IgD-negative memory B cell (primary cell): ENCODE measurements around the gene NLN. TPM values are rescaled to one million over a fixed set of nuclear protein-coding genes. Genes with fewer than 3 reads are reported as not detected.
"Not testable (repeated sequence)": the region's sequence is repeated elsewhere in the genome, so short reads cannot be mapped to it uniquely, and the experiment has no call there.

Source experiments
- H3K27ac Mint-ChIP-seq, 3 donors: one replicate each; pipeline ENCODE4 v1.8.0; 2020 to 2022; ENCODE audit warnings: mild to moderate bottlenecking in 3 of 3, mixed read lengths in 3 of 3, moderate library complexity in 1 of 3
- H3K27me3 Mint-ChIP-seq: one replicate; pipeline ENCODE4 v1.8.0; 2021; ENCODE audit warnings: mixed read lengths
- H3K36me3 Mint-ChIP-seq: one replicate; pipeline ENCODE4 v1.8.0; 2020; ENCODE audit warnings: mild to moderate bottlenecking, mixed read lengths
- H3K4me1 Mint-ChIP-seq, 3 donors: one replicate each; pipeline ENCODE4 v1.8.0; 2020 to 2022; ENCODE audit warnings: mixed read lengths in 3 of 3, mild to moderate bottlenecking in 1 of 3
- H3K4me3 Mint-ChIP-seq, 4 donors: one replicate each; pipeline ENCODE4 v1.8.0; 2020 to 2022; ENCODE audit warnings: mild to moderate bottlenecking in 4 of 4, mixed read lengths in 4 of 4, moderate library complexity in 3 of 4
- H3K9me3 Mint-ChIP-seq, 3 donors: one replicate each; pipeline ENCODE4 v1.8.0; 2020 to 2021; ENCODE audit warnings: mixed read lengths in 3 of 3, mild to moderate bottlenecking in 1 of 3
- polyA plus RNA-seq: library from polyadenylated mRNA; unstranded; fragments of 300-500 nt; fragmentation: Illumina TruSeq; gene quantifications from one replicate; pipeline ENCODE4 v1.2.3, GENCODE V29; 2021

NLN gene
- polyA plus RNA-seq, 1 donor from 2014 or later = 3.6 TPM

DNA sequence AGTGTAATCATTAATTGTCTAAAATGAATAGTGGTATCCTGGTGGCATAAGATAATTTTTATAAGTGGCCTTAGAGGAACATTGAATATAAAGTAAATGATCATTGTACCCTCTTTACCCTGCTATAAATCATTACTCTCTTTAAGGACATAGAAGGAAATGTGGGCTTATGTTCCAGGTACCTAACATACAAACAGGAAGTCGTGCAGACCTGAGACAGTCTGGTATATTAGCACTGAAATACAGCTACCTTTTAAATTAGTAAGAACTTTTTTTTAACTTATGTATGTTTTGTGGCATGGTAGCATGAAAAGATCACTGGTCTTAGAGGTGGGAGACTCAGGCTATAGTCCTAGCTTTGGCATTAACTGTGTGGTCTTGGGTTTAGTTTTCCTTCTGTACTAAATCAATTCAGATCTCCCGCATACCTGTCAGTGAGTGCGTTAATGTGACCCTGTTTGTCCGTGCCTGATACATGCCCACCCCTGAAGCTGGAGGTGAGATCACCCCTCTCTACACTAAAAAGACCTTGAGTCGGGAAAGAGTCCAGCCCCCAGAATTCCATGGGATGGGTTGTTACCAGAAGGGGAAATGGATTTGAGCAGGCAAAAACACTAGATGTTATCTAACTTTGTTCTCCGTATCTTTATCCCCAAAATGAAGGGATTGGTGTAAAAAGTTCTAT is 145.0 kb downstream of the NLN start:
- H3K36me3 Mint-ChIP-seq = peaks cover 2% of the 10 kb centered on the region
- H3K4me3 Mint-ChIP-seq = peak overlapping the region in 1 of 4 donors; percentile 20
- peaks cover 4 to 6% (median 4%) of the 10 kb centered on the region in 3 donors for H3K9me3 Mint-ChIP-seq
- peak overlapping the region in 1 of 3 donors; percentile 58 for H3K27ac Mint-ChIP-seq
- no peaks in the 10 kb centered on the region for H3K27me3 Mint-ChIP-seq
- peaks cover 6 to 12% (median 7%) of the 10 kb centered on the region in 3 donors for H3K4me1 Mint-ChIP-seq

DNA sequence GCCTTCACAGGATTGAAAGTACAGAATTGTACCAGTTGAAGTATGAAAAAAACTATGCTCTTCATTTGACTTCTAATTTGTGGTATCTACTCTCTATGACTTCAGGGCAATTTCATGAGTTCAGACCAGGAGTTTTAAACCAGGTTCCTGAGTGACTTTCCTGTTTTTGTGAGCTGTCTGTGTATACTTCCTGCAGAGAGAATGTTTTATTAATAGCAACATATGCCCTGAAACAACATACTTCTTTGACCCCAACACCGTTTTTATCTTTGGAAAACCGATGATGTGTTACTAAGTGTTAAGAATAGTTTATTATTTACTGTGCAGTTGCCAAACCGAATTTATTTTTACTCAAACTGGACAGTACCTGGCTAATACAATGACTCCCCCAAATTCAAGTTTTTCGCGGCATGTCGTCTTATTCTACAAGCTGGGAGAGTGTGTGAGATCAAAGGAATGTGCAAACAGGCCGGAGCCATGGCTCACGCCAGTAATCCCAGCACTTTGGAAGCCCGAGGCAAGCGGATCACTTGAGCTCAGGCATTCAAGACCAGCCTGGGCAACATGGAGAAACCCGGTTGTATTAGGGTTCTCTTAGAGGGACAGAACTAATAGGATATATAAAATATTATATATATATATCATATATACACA is 145.7 kb downstream of the NLN start:
- no peak overlapping the region for H3K4me3 Mint-ChIP-seq
- H3K27me3 Mint-ChIP-seq = no peaks in the 10 kb centered on the region
- H3K36me3 Mint-ChIP-seq = peaks cover under 1% of the 10 kb centered on the region
- H3K27ac Mint-ChIP-seq = peak overlapping the region in 1 of 3 donors; percentile 58
- H3K9me3 Mint-ChIP-seq = peaks cover 4 to 6% (median 4%) of the 10 kb centered on the region in 3 donors
- H3K4me1 Mint-ChIP-seq = peaks cover 5 to 12% (median 6%) of the 10 kb centered on the region in 3 donors

DNA sequence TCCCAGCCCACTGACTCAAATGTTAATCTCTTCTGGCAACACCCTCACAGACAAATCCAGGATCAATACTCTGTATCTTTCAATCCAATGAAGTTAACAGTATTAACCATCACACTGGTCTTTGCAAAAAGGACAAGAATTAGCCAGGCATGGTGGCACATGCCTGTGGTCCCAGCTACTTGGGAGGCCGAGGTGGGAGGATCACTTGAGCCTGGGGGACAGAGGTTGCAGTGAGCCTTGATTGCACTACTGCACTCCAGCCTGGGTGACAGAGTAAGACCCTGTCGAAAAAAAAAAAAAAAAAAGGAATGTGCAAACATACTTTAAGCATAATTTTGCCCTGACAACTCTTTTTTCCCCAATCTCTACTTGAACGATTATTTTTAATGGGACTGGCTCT is 146.5 kb downstream of the NLN start:
- Mint-ChIP-seq H3K27me3 (no peaks in the 10 kb centered on the region), H3K4me3 (no peak overlapping the region), H3K9me3 (peaks cover 4 to 6% (median 4%) of the 10 kb centered on the region in 3 donors), H3K4me1 (peaks cover 5 to 12% (median 6%) of the 10 kb centered on the region in 3 donors), H3K27ac (no peak overlapping the region), H3K36me3 (no peaks in the 10 kb centered on the region)

DNA sequence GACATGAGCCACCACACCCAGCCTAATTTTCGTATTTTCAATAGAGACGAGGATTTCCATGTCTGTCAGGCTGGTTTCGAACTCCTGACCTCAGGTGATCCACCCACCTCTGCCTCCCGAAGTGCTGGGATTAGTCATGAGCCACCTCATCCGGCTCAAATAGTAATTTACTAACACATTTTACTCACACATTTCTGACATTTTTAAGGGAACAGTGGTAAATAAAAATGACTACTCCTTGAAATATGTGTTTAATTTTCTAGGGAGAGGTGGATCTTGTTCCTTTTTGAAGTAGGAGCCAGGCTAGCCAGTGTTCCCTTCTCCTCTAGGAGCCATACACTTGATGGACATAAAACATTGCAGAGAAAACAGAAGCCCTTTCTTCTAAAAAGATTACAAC is 149.2 kb downstream of the NLN start:
- no peaks in the 10 kb centered on the region for H3K36me3 Mint-ChIP-seq
- no peak overlapping the region for H3K4me3 Mint-ChIP-seq
- peaks cover 4 to 6% (median 4%) of the 10 kb centered on the region in 3 donors for H3K9me3 Mint-ChIP-seq
- H3K27me3 Mint-ChIP-seq = no peaks in the 10 kb centered on the region
- H3K4me1 Mint-ChIP-seq = peaks cover 3 to 12% (median 6%) of the 10 kb centered on the region in 3 donors
- H3K27ac Mint-ChIP-seq = no peak overlapping the region

DNA sequence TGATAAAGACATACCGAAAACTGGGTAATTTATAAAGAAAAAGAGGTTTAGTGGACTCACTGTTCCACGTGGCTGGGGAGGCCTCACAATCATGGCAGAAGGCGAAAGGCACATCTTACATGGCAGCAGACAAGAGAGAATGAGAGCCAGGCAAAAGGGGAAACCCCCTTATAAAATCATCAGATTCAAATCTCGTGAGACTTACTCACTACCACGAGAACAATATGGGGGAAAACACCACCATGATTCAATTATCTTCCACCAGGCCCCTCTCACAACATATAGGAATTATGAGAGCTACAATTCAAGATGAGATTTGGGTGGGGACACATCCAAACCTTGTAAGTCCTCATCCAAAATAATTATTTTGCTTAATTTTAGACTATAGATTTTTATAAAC is 149.8 kb downstream of the NLN start:
- not testable (repeated sequence) for H3K27ac Mint-ChIP-seq, H3K9me3 Mint-ChIP-seq, H3K36me3 Mint-ChIP-seq, H3K4me1 Mint-ChIP-seq, H3K4me3 Mint-ChIP-seq, H3K27me3 Mint-ChIP-seq

DNA sequence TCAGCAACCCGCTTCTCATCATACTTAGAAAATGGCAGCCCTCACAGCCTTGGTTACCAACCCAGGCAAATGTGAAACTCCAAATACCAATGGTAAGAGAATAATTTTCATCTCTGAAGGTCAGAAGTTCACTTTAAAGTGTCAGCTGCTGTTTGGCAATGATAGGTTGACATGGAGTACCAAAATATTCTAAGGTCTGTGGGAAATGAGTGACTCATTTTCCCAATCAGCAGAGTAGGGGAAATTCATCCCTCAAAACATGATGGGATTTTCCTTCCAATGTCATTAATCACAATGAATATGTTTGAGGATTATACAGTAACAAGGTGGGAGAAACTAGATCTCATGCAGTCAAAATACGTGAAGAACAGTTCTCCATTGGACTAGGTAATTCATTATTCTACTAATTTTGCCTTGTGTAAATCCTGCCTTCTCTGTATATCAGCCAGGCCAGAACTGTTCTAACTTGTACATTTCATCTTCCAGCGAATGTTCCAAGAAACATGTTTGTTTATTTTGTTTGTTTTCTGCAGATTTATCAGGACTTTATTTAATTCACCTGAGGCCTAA is 151.3 kb downstream of the NLN start:
- Mint-ChIP-seq H3K4me3 (no peak overlapping the region), H3K27ac (no peak overlapping the region), H3K9me3 (peaks cover 4 to 12% (median 4%) of the 10 kb centered on the region in 3 donors), H3K36me3 (no peaks in the 10 kb centered on the region), H3K27me3 (no peaks in the 10 kb centered on the region), H3K4me1 (peaks cover 0 to 1% (median 1%) of the 10 kb centered on the region in 3 donors)

DNA sequence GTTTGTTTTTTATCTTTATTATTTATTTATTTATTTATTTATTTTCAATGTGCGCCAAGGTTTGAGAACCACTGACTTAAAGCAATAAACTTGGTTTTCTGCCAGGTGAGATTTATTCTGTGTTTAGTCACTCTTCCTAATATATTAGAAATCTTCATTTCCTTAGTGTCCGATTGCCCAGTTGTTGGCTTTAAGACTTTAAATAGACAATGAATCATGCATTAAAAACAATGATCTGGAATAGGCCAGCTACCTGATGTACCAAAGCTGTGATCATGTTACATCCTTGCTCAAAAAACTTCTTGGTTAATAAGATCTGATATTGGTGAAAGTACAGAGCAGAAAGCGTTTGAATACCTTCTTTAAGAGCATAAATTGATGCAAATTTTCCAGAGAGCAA is 152.2 kb downstream of the NLN start:
- Mint-ChIP-seq H3K27ac (no peak overlapping the region), H3K9me3 (peaks cover 5 to 16% (median 7%) of the 10 kb centered on the region in 3 donors), H3K4me1 (peaks cover 0 to 1% (median 1%) of the 10 kb centered on the region in 3 donors), H3K36me3 (no peaks in the 10 kb centered on the region), H3K27me3 (no peaks in the 10 kb centered on the region), H3K4me3 (no peak overlapping the region)

DNA sequence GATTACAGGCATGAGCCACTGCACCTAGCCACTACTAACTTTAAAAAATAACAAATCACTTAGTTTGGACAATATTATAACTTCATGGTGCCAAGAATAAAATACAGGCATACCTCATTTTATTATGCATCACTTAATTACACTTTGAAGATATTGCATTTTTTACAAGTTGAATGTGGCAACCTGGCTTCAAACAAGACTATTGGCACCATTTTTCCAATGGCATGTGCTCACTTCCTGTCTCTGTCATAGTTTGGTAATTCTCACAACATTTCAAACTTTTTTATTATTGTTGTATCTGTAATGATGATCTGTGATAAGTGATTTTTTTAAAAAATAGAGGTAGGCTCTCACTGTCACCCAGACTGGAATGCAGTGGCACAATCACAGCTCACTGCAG is 154.5 kb downstream of the NLN start:
- no peaks in the 10 kb centered on the region for H3K36me3 Mint-ChIP-seq
- H3K4me1 Mint-ChIP-seq = peaks cover 0 to 1% (median 1%) of the 10 kb centered on the region in 3 donors
- H3K9me3 Mint-ChIP-seq = peaks cover 4 to 13% (median 6%) of the 10 kb centered on the region in 3 donors
- no peaks in the 10 kb centered on the region for H3K27me3 Mint-ChIP-seq
- no peak overlapping the region for H3K27ac Mint-ChIP-seq
- no peak overlapping the region for H3K4me3 Mint-ChIP-seq

DNA sequence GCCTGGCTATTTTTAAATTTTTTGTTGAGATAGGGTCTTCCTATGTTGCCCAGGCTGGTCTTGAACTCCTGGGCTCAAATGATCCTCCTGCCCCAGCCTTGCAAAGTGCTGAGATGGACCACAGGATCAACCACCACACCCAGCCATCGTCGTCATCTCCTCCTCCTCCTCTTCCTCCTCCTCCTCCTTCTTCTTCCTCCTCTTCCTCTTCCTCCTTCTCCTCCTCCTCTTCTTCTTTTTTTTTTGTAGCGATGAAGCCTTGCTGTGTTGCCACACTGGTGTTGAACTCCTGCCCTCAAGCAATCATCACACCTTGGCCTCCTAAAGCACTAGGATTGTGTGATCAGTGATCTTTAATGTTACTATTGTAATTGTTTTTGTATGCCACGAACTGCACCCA is 155.0 kb downstream of the NLN start:
- Mint-ChIP-seq H3K27me3 (no peaks in the 10 kb centered on the region), H3K4me1 (peaks cover 0 to 1% (median 1%) of the 10 kb centered on the region in 3 donors), H3K36me3 (no peaks in the 10 kb centered on the region), H3K9me3 (peaks cover 1 to 10% (median 2%) of the 10 kb centered on the region in 3 donors), H3K4me3 (no peak overlapping the region), H3K27ac (peak overlapping the region in 1 of 3 donors; percentile 18)

Other genes starting within 250 kb of the NLN start
- gene ADAMTS6, start 240.3 kb upstream of the NLN start, polyA plus RNA-seq = 0.88 TPM
- 9.5 TPM for gene CENPK, start 159.0 kb upstream of the NLN start, polyA plus RNA-seq
- 25.6 TPM for gene PPWD1, start 158.9 kb upstream of the NLN start, polyA plus RNA-seq
- 11.6 TPM for gene TRIM23, start 97.9 kb upstream of the NLN start, polyA plus RNA-seq
- gene SHLD3, start 97.2 kb upstream of the NLN start, polyA plus RNA-seq = 5.1 TPM
- gene TRAPPC13, start 97.2 kb upstream of the NLN start, polyA plus RNA-seq = 13.6 TPM
- gene SGTB, start 96 bp upstream of the NLN start, polyA plus RNA-seq = 2.9 TPM
- 44.6 TPM for gene ERBIN, start 204.4 kb downstream of the NLN start, polyA plus RNA-seq